ENCODE data around the gene TLL1. TPM values are rescaled to one million over a fixed set of nuclear protein-coding genes. Genes with fewer than 3 reads are reported as not detected.

TLL1 gene
- polyA plus RNA-seq, 2 of the 4 experiments (the other 2 are of a cell fraction), result 0.01 to 0.13 TPM

DNA sequence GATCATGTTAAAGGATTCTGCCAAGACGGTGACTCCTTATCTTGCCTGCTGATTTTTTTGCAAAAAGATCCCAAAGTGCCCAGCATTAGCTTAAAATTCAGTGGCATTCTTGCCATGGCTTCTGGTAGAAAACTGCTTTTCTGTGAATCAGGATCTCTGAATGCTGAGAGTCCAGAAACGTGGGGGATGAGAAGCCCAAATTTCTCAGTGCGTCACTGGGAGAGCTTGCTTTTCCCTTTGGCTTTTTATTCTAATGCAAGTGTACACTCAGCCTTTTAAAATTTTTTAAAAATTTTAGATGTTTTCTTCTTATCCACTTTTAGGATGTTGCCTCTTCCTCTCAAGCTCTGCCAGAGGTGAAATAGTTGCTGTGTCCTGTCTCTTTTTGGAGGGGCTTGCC, 98.4 kb downstream of the TLL1 start:
- no peak overlapping the region for H3K4me2 ChIP-seq
- H3K9me3 ChIP-seq, result no peaks in the 10 kb centered on the region
- no peaks in the 10 kb centered on the region for H3K4me1 ChIP-seq
- no peak overlapping the region for H3K4me3 ChIP-seq
- 30% methylated on average over 3 of the region's 3 CpGs for WGBS (ENCODE audit: missing lambda C conversion rate)
- no peak overlapping the region for H3K27ac ChIP-seq
- DNase-seq (ENCODE audit: low read depth in 1 of 2, low spot score in 1 of 2), result no peak
- no peak for ATAC-seq
- ChIA-PET POLR2A (no interaction called here), CTCF (no interaction called here)
- TF ChIP-seq EP300 (IDR thresholded peaks at IDR 0.05), result no peak
- TF ChIP-seq, protein P1, sequence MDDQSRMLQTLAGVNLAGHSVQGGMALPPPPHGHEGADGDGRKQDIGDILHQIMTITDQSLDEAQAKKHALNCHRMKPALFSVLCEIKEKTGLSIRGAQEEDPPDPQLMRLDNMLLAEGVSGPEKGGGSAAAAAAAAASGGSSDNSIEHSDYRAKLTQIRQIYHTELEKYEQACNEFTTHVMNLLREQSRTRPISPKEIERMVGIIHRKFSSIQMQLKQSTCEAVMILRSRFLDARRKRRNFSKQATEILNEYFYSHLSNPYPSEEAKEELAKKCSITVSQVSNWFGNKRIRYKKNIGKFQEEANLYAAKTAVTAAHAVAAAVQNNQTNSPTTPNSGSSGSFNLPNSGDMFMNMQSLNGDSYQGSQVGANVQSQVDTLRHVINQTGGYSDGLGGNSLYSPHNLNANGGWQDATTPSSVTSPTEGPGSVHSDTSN (IDR thresholded peaks at IDR 0.05), result no peak
- TF ChIP-seq HEYL (CRISPR knock-in tag; IDR thresholded peaks at IDR 0.05), result no peak
- TF ChIP-seq CHD2 (IDR thresholded peaks at IDR 0.05; ENCODE audit: low read length, partially characterized antibody), result no peak
- TF ChIP-seq, protein P2, sequence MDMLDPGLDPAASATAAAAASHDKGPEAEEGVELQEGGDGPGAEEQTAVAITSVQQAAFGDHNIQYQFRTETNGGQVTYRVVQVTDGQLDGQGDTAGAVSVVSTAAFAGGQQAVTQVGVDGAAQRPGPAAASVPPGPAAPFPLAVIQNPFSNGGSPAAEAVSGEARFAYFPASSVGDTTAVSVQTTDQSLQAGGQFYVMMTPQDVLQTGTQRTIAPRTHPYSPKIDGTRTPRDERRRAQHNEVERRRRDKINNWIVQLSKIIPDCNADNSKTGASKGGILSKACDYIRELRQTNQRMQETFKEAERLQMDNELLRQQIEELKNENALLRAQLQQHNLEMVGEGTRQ (IDR thresholded peaks at IDR 0.05), result no peak
- TF ChIP-seq CBX8 (IDR thresholded peaks at IDR 0.05), result no peak
- TF ChIP-seq EHF (CRISPR knock-in tag; IDR thresholded peaks at IDR 0.05), result no peak
- TF ChIP-seq FOSL2 (IDR thresholded peaks at IDR 0.05), result no peak
- no peak for TF ChIP-seq FOSL2 (CRISPR knock-in tag; IDR thresholded peaks at IDR 0.05)
- no peak for TF ChIP-seq ZSCAN20 (CRISPR knock-in tag; IDR thresholded peaks at IDR 0.05)
- no peak for TF ChIP-seq TP53 (CRISPR knock-in tag; IDR thresholded peaks at IDR 0.05)
- no peak for TF ChIP-seq KDM5A (IDR thresholded peaks at IDR 0.05)
- TF ChIP-seq RARB (CRISPR knock-in tag; IDR thresholded peaks at IDR 0.05), result no peak
- no peak for TF ChIP-seq JUNB (IDR thresholded peaks at IDR 0.05)
- TF ChIP-seq SREBF2 (IDR thresholded peaks at IDR 0.05), result no peak
- no peak for TF ChIP-seq ZFP36 (IDR thresholded peaks at IDR 0.05; ENCODE audit: borderline replicate concordance, partially characterized antibody)
- no peak for TF ChIP-seq HOXA7 (CRISPR knock-in tag; IDR thresholded peaks at IDR 0.05)
- no peak for TF ChIP-seq NFE2L2 (conservative IDR thresholded peaks at IDR 0.05; ENCODE audit: low read length)
- TF ChIP-seq MAZ (IDR thresholded peaks at IDR 0.05; ENCODE audit: borderline replicate concordance, low read depth, low read length), result no peak
- no peak for FAIRE-seq

DNA sequence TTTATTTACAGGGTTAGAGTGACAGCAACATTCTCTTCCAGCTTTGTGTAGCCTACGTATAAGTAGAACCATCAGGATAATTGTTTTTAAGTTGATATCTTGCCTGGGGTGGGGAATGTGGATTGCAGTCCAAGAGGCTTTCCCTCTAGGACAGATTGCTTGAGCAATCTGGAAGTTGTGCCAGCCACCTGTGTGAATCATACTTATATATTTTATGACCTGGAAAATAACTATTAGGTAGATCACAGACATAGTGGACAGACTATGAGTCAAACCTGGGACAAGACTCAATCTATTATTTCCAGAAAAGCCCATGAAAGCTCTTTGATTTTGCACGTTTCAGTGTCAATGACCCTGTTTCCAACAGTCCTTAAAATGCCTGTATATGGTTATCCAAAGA, 98.9 kb downstream of the TLL1 start:
- no peak for ATAC-seq
- DNase-seq (ENCODE audit: low read depth in 1 of 2, low spot score in 1 of 2), result no peak
- no peaks in the 10 kb centered on the region for H3K4me1 ChIP-seq
- no peak overlapping the region for H3K27ac ChIP-seq
- no peak overlapping the region for H3K4me3 ChIP-seq
- FAIRE-seq, result no peak
- POLR2A ChIA-PET, result no interaction called here
- CTCF ChIA-PET, result no interaction called here
- 10% methylated on average over 2 of the region's 2 CpGs for WGBS (ENCODE audit: missing lambda C conversion rate)
- H3K9me3 ChIP-seq, result no peaks in the 10 kb centered on the region
- TF ChIP-seq, protein P3, sequence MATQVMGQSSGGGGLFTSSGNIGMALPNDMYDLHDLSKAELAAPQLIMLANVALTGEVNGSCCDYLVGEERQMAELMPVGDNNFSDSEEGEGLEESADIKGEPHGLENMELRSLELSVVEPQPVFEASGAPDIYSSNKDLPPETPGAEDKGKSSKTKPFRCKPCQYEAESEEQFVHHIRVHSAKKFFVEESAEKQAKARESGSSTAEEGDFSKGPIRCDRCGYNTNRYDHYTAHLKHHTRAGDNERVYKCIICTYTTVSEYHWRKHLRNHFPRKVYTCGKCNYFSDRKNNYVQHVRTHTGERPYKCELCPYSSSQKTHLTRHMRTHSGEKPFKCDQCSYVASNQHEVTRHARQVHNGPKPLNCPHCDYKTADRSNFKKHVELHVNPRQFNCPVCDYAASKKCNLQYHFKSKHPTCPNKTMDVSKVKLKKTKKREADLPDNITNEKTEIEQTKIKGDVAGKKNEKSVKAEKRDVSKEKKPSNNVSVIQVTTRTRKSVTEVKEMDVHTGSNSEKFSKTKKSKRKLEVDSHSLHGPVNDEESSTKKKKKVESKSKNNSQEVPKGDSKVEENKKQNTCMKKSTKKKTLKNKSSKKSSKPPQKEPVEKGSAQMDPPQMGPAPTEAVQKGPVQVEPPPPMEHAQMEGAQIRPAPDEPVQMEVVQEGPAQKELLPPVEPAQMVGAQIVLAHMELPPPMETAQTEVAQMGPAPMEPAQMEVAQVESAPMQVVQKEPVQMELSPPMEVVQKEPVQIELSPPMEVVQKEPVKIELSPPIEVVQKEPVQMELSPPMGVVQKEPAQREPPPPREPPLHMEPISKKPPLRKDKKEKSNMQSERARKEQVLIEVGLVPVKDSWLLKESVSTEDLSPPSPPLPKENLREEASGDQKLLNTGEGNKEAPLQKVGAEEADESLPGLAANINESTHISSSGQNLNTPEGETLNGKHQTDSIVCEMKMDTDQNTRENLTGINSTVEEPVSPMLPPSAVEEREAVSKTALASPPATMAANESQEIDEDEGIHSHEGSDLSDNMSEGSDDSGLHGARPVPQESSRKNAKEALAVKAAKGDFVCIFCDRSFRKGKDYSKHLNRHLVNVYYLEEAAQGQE (IDR thresholded peaks at IDR 0.05), result no peak
- no peak overlapping the region for H3K4me2 ChIP-seq

DNA sequence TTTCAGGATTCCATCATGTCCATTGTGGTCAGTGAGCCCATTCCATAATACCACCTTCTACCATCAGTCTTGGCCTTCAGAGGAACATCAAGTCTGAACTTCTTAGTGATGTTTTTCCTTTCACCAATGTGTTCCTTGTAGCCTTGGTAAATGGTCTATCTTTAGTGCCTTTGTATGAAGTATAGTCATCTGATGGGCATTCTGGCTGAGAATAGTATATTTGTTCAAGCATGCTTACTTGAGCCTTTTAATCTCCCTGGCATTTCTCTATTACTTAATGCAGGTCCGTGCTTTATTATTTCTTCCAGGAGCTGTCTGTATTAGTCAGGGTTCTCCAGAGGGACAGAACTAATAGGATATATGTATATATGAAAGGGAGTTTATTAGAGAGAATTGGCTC, 99.7 kb downstream of the TLL1 start:
- no peak overlapping the region for H3K4me3 ChIP-seq
- H3K9me3 ChIP-seq, result no peaks in the 10 kb centered on the region
- H3K4me2 ChIP-seq, result no peak overlapping the region
- TF ChIP-seq RARB (CRISPR knock-in tag; IDR thresholded peaks at IDR 0.05) (no peak), HOXA7 (CRISPR knock-in tag; IDR thresholded peaks at IDR 0.05) (no peak)
- TF ChIP-seq, protein P3 (IDR thresholded peaks at IDR 0.05), result no peak
- CTCF ChIA-PET, result no interaction called here
- 0% methylated on average over 1 of the region's 1 CpG for WGBS (ENCODE audit: missing lambda C conversion rate)
- POLR2A ChIA-PET, result no interaction called here
- no peaks in the 10 kb centered on the region for H3K4me1 ChIP-seq
- ATAC-seq (no peak), DNase-seq (ENCODE audit: low read depth in 1 of 2, low spot score in 1 of 2) (no peak), FAIRE-seq (no peak)
- H3K27ac ChIP-seq, result no peak overlapping the region

All from A549 (cell line).